ENCODE data around the gene ALKBH5.

ALKBH5 gene

DNA sequence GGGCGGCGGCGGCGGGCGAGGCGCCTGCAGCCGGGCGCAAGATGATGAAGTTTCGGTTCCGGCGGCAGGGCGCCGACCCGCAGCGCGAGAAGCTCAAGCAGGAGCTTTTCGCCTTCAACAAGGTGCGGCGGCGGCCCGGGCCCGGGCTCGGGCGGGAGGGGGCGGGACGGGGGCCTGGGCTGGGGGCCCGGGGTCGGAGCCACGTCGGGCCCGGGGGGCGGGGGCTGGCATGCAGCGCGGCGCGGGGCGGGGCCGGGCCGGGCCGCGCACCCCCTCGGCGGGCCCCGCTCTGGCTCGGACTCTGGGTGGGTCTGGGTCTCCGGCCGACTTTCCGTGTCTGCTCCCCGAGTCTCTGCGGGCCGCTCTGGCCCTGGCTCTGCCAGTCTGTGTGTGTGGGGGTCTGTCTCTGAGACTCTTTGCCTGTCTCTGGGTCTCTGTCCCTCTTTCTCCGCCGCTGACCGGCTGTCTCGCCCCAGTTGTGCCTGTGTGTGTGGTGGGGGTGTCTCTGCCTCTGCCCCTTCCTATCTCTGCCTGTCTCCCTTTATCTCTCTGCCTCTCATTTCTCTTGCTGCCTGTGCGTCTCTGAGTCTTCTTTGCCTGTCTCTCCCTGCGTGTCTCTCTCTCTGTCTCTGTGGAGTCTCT is 42.1 kb downstream of the ALKBH5 start (continued):
- TF ChIP-seq, protein P1, sequence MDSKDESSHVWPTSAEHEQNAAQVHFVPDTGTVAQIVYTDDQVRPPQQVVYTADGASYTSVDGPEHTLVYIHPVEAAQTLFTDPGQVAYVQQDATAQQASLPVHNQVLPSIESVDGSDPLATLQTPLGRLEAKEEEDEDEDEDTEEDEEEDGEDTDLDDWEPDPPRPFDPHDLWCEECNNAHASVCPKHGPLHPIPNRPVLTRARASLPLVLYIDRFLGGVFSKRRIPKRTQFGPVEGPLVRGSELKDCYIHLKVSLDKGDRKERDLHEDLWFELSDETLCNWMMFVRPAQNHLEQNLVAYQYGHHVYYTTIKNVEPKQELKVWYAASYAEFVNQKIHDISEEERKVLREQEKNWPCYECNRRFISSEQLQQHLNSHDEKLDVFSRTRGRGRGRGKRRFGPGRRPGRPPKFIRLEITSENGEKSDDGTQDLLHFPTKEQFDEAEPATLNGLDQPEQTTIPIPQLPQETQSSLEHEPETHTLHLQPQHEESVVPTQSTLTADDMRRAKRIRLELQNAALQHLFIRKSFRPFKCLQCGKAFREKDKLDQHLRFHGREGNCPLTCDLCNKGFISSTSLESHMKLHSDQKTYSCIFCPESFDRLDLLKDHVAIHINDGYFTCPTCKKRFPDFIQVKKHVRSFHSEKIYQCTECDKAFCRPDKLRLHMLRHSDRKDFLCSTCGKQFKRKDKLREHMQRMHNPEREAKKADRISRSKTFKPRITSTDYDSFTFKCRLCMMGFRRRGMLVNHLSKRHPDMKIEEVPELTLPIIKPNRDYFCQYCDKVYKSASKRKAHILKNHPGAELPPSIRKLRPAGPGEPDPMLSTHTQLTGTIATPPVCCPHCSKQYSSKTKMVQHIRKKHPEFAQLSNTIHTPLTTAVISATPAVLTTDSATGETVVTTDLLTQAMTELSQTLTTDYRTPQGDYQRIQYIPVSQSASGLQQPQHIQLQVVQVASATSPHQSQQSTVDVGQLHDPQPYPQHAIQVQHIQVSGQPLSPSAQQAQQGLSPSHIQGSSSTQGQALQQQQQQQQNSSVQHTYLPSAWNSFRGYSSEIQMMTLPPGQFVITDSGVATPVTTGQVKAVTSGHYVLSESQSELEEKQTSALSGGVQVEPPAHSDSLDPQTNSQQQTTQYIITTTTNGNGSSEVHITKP (tag by site-specific recombination; IDR thresholded peaks at IDR 0.05): 0 out of 2 replicates have a peak, but pooled peaks have one; percentile 20
- TF ChIP-seq, protein P2, sequence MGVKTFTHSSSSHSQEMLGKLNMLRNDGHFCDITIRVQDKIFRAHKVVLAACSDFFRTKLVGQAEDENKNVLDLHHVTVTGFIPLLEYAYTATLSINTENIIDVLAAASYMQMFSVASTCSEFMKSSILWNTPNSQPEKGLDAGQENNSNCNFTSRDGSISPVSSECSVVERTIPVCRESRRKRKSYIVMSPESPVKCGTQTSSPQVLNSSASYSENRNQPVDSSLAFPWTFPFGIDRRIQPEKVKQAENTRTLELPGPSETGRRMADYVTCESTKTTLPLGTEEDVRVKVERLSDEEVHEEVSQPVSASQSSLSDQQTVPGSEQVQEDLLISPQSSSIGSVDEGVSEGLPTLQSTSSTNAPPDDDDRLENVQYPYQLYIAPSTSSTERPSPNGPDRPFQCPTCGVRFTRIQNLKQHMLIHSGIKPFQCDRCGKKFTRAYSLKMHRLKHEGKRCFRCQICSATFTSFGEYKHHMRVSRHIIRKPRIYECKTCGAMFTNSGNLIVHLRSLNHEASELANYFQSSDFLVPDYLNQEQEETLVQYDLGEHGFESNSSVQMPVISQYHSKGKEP (tag by site-specific recombination; IDR thresholded peaks at IDR 0.05): no peak
- TF ChIP-seq SETDB1 (IDR thresholded peaks at IDR 0.05; ENCODE audit: insufficient read length, low read length): no peak
- TF ChIP-seq ZNF561 (tag by site-specific recombination; IDR thresholded peaks at IDR 0.05; ENCODE audit: borderline replicate concordance): no peak

DNA sequence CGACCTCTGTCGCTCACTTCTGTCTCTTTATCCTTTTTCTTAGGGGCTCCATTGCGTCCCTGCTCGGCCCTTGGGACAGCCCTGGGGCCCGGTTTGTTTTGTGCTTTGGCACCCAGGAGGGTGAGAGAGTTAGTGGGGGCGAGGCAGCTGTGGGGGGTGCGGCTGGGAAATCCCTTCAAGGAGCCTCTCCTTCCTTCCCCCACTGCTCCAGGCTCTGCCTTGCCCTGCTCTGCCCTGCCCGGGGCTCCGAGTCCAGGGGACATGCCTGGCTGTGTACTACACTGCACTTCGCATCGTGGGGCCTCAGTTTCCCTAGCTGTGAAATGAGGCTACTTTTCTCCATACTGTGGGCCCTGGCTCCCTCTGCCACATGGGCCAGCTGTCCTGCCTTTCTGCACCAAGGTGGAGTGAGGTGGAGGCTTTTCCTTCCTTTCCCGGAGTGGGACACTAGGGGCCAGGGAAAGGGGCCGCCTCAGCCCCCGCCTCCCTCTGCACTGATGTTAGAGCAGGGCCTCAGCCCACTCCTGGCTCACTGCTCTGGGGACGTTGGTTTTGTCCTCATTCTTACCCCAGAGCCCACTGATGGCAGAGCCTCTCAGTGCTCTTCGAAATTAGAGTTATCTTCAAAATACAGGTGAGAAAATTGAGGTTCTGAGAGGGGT is 42.8 kb downstream of the ALKBH5 start:
- Histone ChIP-seq H3K4me3 (ENCODE audit: low read depth, low read length) (peak overlapping the region; percentile 48), H3K27ac (ENCODE audit: extremely low read depth, low read depth, low read length) (peak overlapping the region; percentile 68; the same call in 1 of the 2 replicates), H3K4me1 (ENCODE audit: control insufficient read depth, insufficient read depth, low read length) (peaks cover 4% of the 10 kb centered on the region; the same call in 1 of the 2 replicates), H3K9me3 (ENCODE audit: control insufficient read depth, insufficient read depth, low read depth, low read length) (no peaks in the 10 kb centered on the region), H3K36me3 (ENCODE audit: control insufficient read depth in 2 of 2, insufficient read depth in 1 of 2, low read length in 2 of 2) (peaks cover 0 to 7% of the 10 kb centered on the region in 2 experiments; a peak in 2 of 3 replicates)
- CTCF ChIA-PET: interaction anchor here (0.6 kb wide), 2 partner anchors 87 to 399 kb away, joined by 3 to 4 read pairs; no protein-coding TSS in a partner anchor
- POLR2A ChIA-PET: no interaction called here
- TF ChIP-seq ZNF155 (tag by site-specific recombination; IDR thresholded peaks at IDR 0.05): no peak
- TF ChIP-seq ZNF747 (tag by site-specific recombination; IDR thresholded peaks at IDR 0.05): no peak
- peak; percentile 5; the same call in 1 of the 2 replicates for TF ChIP-seq ZFHX2 (tag by site-specific recombination; conservative IDR thresholded peaks at IDR 0.05)
- no peak for TF ChIP-seq OVOL3 (tag by site-specific recombination; IDR thresholded peaks at IDR 0.05)
- TF ChIP-seq SALL2 (tag by site-specific recombination; IDR thresholded peaks at IDR 0.05; ENCODE audit: borderline replicate concordance): no peak
- peak; percentile 85 for TF ChIP-seq GLIS1 (tag by site-specific recombination; IDR thresholded peaks at IDR 0.05)
- TF ChIP-seq, protein P3, sequence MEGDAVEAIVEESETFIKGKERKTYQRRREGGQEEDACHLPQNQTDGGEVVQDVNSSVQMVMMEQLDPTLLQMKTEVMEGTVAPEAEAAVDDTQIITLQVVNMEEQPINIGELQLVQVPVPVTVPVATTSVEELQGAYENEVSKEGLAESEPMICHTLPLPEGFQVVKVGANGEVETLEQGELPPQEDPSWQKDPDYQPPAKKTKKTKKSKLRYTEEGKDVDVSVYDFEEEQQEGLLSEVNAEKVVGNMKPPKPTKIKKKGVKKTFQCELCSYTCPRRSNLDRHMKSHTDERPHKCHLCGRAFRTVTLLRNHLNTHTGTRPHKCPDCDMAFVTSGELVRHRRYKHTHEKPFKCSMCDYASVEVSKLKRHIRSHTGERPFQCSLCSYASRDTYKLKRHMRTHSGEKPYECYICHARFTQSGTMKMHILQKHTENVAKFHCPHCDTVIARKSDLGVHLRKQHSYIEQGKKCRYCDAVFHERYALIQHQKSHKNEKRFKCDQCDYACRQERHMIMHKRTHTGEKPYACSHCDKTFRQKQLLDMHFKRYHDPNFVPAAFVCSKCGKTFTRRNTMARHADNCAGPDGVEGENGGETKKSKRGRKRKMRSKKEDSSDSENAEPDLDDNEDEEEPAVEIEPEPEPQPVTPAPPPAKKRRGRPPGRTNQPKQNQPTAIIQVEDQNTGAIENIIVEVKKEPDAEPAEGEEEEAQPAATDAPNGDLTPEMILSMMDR (tag by site-specific recombination; IDR thresholded peaks at IDR 0.05): no peak
- TF ChIP-seq ZNF211 (tag by site-specific recombination; IDR thresholded peaks at IDR 0.05; ENCODE audit: low read depth): no peak
- TF ChIP-seq, protein P4, sequence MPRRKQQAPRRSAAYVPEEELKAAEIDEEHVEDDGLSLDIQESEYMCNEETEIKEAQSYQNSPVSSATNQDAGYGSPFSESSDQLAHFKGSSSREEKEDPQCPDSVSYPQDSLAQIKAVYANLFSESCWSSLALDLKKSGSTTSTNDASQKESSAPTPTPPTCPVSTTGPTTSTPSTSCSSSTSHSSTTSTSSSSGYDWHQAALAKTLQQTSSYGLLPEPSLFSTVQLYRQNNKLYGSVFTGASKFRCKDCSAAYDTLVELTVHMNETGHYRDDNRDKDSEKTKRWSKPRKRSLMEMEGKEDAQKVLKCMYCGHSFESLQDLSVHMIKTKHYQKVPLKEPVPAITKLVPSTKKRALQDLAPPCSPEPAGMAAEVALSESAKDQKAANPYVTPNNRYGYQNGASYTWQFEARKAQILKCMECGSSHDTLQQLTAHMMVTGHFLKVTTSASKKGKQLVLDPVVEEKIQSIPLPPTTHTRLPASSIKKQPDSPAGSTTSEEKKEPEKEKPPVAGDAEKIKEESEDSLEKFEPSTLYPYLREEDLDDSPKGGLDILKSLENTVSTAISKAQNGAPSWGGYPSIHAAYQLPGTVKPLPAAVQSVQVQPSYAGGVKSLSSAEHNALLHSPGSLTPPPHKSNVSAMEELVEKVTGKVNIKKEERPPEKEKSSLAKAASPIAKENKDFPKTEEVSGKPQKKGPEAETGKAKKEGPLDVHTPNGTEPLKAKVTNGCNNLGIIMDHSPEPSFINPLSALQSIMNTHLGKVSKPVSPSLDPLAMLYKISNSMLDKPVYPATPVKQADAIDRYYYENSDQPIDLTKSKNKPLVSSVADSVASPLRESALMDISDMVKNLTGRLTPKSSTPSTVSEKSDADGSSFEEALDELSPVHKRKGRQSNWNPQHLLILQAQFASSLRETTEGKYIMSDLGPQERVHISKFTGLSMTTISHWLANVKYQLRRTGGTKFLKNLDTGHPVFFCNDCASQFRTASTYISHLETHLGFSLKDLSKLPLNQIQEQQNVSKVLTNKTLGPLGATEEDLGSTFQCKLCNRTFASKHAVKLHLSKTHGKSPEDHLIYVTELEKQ (tag by site-specific recombination; IDR thresholded peaks at IDR 0.05; ENCODE audit: borderline replicate concordance): no peak
- TF ChIP-seq, protein P5, sequence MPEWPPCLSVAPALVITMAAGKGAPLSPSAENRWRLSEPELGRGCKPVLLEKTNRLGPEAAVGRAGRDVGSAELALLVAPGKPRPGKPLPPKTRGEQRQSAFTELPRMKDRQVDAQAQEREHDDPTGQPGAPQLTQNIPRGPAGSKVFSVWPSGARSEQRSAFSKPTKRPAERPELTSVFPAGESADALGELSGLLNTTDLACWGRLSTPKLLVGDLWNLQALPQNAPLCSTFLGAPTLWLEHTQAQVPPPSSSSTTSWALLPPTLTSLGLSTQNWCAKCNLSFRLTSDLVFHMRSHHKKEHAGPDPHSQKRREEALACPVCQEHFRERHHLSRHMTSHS (tag by site-specific recombination; IDR thresholded peaks at IDR 0.05): no peak
- TF ChIP-seq, protein P6, sequence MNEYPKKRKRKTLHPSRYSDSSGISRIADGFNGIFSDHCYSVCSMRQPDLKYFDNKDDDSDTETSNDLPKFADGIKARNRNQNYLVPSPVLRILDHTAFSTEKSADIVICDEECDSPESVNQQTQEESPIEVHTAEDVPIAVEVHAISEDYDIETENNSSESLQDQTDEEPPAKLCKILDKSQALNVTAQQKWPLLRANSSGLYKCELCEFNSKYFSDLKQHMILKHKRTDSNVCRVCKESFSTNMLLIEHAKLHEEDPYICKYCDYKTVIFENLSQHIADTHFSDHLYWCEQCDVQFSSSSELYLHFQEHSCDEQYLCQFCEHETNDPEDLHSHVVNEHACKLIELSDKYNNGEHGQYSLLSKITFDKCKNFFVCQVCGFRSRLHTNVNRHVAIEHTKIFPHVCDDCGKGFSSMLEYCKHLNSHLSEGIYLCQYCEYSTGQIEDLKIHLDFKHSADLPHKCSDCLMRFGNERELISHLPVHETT (tag by site-specific recombination; IDR thresholded peaks at IDR 0.05): no peak
- no peak for TF ChIP-seq ZFP69B (tag by site-specific recombination; IDR thresholded peaks at IDR 0.05)
- TF ChIP-seq, protein P7, sequence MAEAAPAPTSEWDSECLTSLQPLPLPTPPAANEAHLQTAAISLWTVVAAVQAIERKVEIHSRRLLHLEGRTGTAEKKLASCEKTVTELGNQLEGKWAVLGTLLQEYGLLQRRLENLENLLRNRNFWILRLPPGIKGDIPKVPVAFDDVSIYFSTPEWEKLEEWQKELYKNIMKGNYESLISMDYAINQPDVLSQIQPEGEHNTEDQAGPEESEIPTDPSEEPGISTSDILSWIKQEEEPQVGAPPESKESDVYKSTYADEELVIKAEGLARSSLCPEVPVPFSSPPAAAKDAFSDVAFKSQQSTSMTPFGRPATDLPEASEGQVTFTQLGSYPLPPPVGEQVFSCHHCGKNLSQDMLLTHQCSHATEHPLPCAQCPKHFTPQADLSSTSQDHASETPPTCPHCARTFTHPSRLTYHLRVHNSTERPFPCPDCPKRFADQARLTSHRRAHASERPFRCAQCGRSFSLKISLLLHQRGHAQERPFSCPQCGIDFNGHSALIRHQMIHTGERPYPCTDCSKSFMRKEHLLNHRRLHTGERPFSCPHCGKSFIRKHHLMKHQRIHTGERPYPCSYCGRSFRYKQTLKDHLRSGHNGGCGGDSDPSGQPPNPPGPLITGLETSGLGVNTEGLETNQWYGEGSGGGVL (tag by site-specific recombination; IDR thresholded peaks at IDR 0.05): peak; percentile 92
- no peak for TF ChIP-seq ZXDB (tag by site-specific recombination; IDR thresholded peaks at IDR 0.05)

All from HEK293 (cell line).